ENCODE measurements around the gene PIP5K1B. TPM values are rescaled to one million over a fixed set of nuclear protein-coding genes. Genes with fewer than 3 reads are reported as not detected.
A peak's percentile ranks its signal among the peaks of the same experiment; 100 is the strongest.

The PIP5K1B gene
- total RNA-seq (10.2 and 11.1 TPM in 2 replicates), polyA plus RNA-seq (2.5 and 3.7 TPM in 2 replicates)

GRCh38 chr9:68704814-68705530, at the start of gene PIP5K1B:
Gene PIP5K1B, plus strand, starts transcription at chr9:68705240. Its CDS starts 117,375 bp downstream, at chr9:68822615.
- Histone ChIP-seq H3K27ac (peak within 1 kb of the TSS; percentile 93), H4K20me1 (ENCODE audit: insufficient read depth, poor library complexity, severe bottlenecking) (no peaks in the 10 kb centered on the region), H3K4me1 (ENCODE audit: insufficient read depth) (peaks cover 4% of the 10 kb centered on the region), H3K4me3 (peak within 1 kb of the TSS; percentile 84), H3K4me2 (peak within 1 kb of the TSS; percentile 98), H3K27me3 (peaks cover 19% of the 10 kb centered on the region), H3K9me3 (ENCODE audit: low read depth) (no peaks in the 10 kb centered on the region), H2AFZ (peak within 1 kb of the TSS; percentile 73), H3K79me2 (peaks cover 20% of the 10 kb centered on the region), H3K36me3 (replicated peaks; ENCODE audit: insufficient read depth, low read depth) (no peaks in the 10 kb centered on the region), H3K9me2 (replicated peaks; ENCODE audit: insufficient read depth) (no peaks in the 10 kb centered on the region)
- WGBS (ENCODE audit: low lambda C conversion rate, missing lambda C conversion rate): 1% methylated on average over 41 of the region's 84 CpGs
- TF ChIP-seq CTCF (IDR thresholded peaks at IDR 0.05; ENCODE audit: poor library complexity) (no peak), EZH2 (IDR thresholded peaks at IDR 0.05; ENCODE audit: borderline replicate concordance) (no peak), EZH2phosphoT487 (IDR thresholded peaks at IDR 0.05; ENCODE audit: low read depth, severe bottlenecking, unreplicated experiment) (no peak)
- DNase-seq (ENCODE audit: low spot score): peak; percentile 89

- Histone ChIP-seq H3K4me2 (no peak overlapping the region), H4K20me1 (ENCODE audit: insufficient read depth, poor library complexity, severe bottlenecking) (no peaks in the 10 kb centered on the region), H3K36me3 (replicated peaks; ENCODE audit: insufficient read depth, low read depth) (no peaks in the 10 kb centered on the region), H3K79me2 (no peaks in the 10 kb centered on the region), H3K27ac (no peak overlapping the region), H3K9me3 (ENCODE audit: low read depth) (no peaks in the 10 kb centered on the region), H3K4me3 (no peak overlapping the region), H3K27me3 (no peaks in the 10 kb centered on the region), H3K4me1 (ENCODE audit: insufficient read depth) (no peaks in the 10 kb centered on the region), H3K9me2 (replicated peaks; ENCODE audit: insufficient read depth) (no peaks in the 10 kb centered on the region), H2AFZ (no peak overlapping the region)
- no peak for DNase-seq (ENCODE audit: low spot score)
- no peak for TF ChIP-seq EZH2 (IDR thresholded peaks at IDR 0.05; ENCODE audit: borderline replicate concordance)
- TF ChIP-seq EZH2phosphoT487 (IDR thresholded peaks at IDR 0.05; ENCODE audit: low read depth, severe bottlenecking, unreplicated experiment): no peak
- no peak for TF ChIP-seq CTCF (IDR thresholded peaks at IDR 0.05; ENCODE audit: poor library complexity)
Observed at GRCh38 chr9:68664036-68664435, 41.0 kb upstream of the PIP5K1B start.

GRCh38 chr9:68668127-68668526, 36.9 kb upstream of the PIP5K1B start:
- TF ChIP-seq EZH2phosphoT487 (IDR thresholded peaks at IDR 0.05; ENCODE audit: low read depth, severe bottlenecking, unreplicated experiment): no peak
- no peak for TF ChIP-seq EZH2 (IDR thresholded peaks at IDR 0.05; ENCODE audit: borderline replicate concordance)
- no peak for TF ChIP-seq CTCF (IDR thresholded peaks at IDR 0.05; ENCODE audit: poor library complexity)
- no peak overlapping the region for H2AFZ ChIP-seq
- no peaks in the 10 kb centered on the region for H4K20me1 ChIP-seq (ENCODE audit: insufficient read depth, poor library complexity, severe bottlenecking)
- H3K4me1 ChIP-seq (ENCODE audit: insufficient read depth): no peaks in the 10 kb centered on the region
- no peak for DNase-seq (ENCODE audit: low spot score)
- no peaks in the 10 kb centered on the region for H3K79me2 ChIP-seq
- WGBS (ENCODE audit: low lambda C conversion rate, missing lambda C conversion rate): 89% methylated on average over 1 of the region's 1 CpG
- no peak overlapping the region for H3K27ac ChIP-seq
- H3K9me2 ChIP-seq (replicated peaks; ENCODE audit: insufficient read depth): no peaks in the 10 kb centered on the region
- no peaks in the 10 kb centered on the region for H3K9me3 ChIP-seq (ENCODE audit: low read depth)
- no peaks in the 10 kb centered on the region for H3K36me3 ChIP-seq (replicated peaks; ENCODE audit: insufficient read depth, low read depth)
- no peaks in the 10 kb centered on the region for H3K27me3 ChIP-seq
- H3K4me3 ChIP-seq: no peak overlapping the region
- no peak overlapping the region for H3K4me2 ChIP-seq

Data from hepatocyte (in vitro differentiated cells).